Karpas-422 (cell line): ENCODE data around the gene CNTN4. TPM values are rescaled to one million over a fixed set of nuclear protein-coding genes. Genes with fewer than 3 reads are reported as not detected.

ENCODE experiments used
- DNase-seq: peaks from one replicate; pipeline ENCODE4 v3.0.0-alpha.2; 2015
- H2AFZ ChIP-seq: fragments of 200-600 bp; sonication (generic); 2 replicates; pipeline ENCODE4 v1.6.1; 2014; ENCODE audit warnings: antibody characterized with exemption, low read length, mixed read lengths
- H3K27ac ChIP-seq: fragments of 200-600 bp; sonication (generic); 2 replicates; pipeline ENCODE4 v1.5.1; 2014; ENCODE audit warnings: mild to moderate bottlenecking, low read length, moderate library complexity
- H3K27me3 ChIP-seq: fragments of 200-600 bp; sonication (generic); 2 replicates; pipeline ENCODE4 v1.6.1; 2014; ENCODE audit warnings: low read length, mixed read lengths
- H3K36me3 ChIP-seq: fragments of 200-600 bp; sonication (generic); 2 replicates; pipeline ENCODE4 v1.6.1; 2014; ENCODE audit warnings: low read length, mixed read lengths; ENCODE audit not compliant: insufficient read depth
- H3K4me1 ChIP-seq: fragments of 200-600 bp; sonication (generic); 2 replicates; pipeline ENCODE4 v1.6.1; 2014; ENCODE audit warnings: mild to moderate bottlenecking, low read length, mixed read lengths
- H3K4me2 ChIP-seq: fragments of 200-600 bp; sonication (generic); 2 replicates; pipeline ENCODE4 v1.6.1; 2014; ENCODE audit warnings: low read length, low read depth, mild to moderate bottlenecking; ENCODE audit not compliant: poor library complexity, severe bottlenecking
- H3K4me3 ChIP-seq: fragments of 200-600 bp; sonication (generic); 2 replicates; pipeline ENCODE4 v1.5.1; 2014; ENCODE audit warnings: mild to moderate bottlenecking, antibody characterized with exemption, low read length, mixed read lengths
- H3K79me2 ChIP-seq: fragments of 200-600 bp; sonication (generic); 2 replicates; pipeline ENCODE4 v1.6.1; 2014; ENCODE audit warnings: mild to moderate bottlenecking, low read length, mixed read lengths
- H3K9ac ChIP-seq: fragments of 200-600 bp; sonication (generic); 2 replicates; pipeline ENCODE4 v1.6.0; 2014; ENCODE audit warnings: low read length
- H3K9me2 ChIP-seq: fragments of 200-600 bp; sonication (generic), shearing (Covaris generic); replicated peaks from 2 replicates; pipeline ENCODE4 v1.6.0; 2014; ENCODE audit warnings: mild to moderate bottlenecking, low read length, moderate library complexity; ENCODE audit not compliant: insufficient read depth
- H3K9me3 ChIP-seq: fragments of 300-700, 200-600 bp; sonication (generic); 2 replicates; pipeline ENCODE4 v1.6.1; 2014; ENCODE audit warnings: low read length, mixed read lengths
- H4K20me1 ChIP-seq: fragments of 200-600 bp; sonication (generic); 2 replicates; pipeline ENCODE4 v1.6.1; 2014; ENCODE audit warnings: mild to moderate bottlenecking, antibody characterized with exemption, low read length, low read depth; ENCODE audit not compliant: insufficient read depth
- total RNA-seq: library from RNA; depleted of rRNA; stranded (reverse); fragments of >200 nt; shearing (Covaris generic); gene quantifications from 2 replicates; pipeline ENCODE4 v1.2.3, GENCODE V29; 2014; ENCODE audit warnings: low replicate concordance

The CNTN4 gene
- total RNA-seq, 1 experiment from 2014 or later = 0.19 TPM

DNA sequence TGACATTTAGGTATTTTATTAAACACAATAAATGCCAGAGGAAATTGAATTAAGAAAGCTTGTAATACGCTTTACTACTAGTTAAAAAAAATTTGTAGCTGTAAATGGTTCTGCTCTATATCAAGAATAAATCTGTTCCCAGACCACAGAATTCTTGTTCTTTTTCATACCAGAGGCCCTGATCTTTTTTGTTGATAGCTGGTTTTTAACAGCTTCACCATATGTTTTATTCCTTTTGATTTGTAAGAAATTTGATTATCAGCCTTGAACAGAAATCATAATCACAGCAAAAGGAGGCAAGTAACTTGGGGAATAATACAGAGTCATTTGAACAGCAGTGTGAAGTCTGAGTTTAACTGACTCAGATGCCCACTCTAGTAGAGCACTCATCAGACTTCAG lies 202.7 kb downstream of the CNTN4 start:
- Histone ChIP-seq H3K9me2 (no peaks in the 10 kb centered on the region), H3K9me3 (no peaks in the 10 kb centered on the region), H3K27me3 (no peaks in the 10 kb centered on the region), H3K4me1 (no peaks in the 10 kb centered on the region), H3K4me2 (no peak overlapping the region), H3K27ac (no peak overlapping the region), H3K9ac (no peak overlapping the region), H4K20me1 (no peaks in the 10 kb centered on the region), H2AFZ (no peak overlapping the region), H3K4me3 (no peak overlapping the region), H3K79me2 (no peaks in the 10 kb centered on the region), H3K36me3 (no peaks in the 10 kb centered on the region)
- no peak for DNase-seq

DNA sequence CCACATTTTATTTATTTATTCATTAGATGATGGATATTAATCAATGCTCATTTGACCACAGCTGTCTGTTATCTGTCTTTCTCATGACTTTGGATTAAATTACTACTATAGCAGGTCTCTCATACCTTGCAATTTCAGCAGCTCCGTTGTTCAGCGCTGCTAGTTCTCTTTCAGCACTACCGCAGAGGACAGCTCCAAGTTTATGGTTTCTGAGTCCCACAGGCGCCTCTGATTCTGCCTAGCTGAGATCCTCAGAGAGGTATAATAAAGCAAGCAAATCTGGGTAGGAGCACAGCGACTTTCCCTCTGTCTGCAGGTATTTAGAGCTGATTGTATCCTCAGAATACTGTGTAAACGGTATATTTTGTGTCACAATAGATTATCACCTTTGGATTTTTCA lies 204.9 kb downstream of the CNTN4 start:
- no peak overlapping the region for H3K27ac ChIP-seq
- H3K9me3 ChIP-seq = no peaks in the 10 kb centered on the region
- H3K9me2 ChIP-seq = no peaks in the 10 kb centered on the region
- H3K27me3 ChIP-seq = no peaks in the 10 kb centered on the region
- no peak overlapping the region for H2AFZ ChIP-seq
- no peaks in the 10 kb centered on the region for H3K79me2 ChIP-seq
- DNase-seq = peak; percentile 56
- no peak overlapping the region for H3K4me2 ChIP-seq
- no peaks in the 10 kb centered on the region for H3K36me3 ChIP-seq
- H3K9ac ChIP-seq = no peak overlapping the region
- no peaks in the 10 kb centered on the region for H3K4me1 ChIP-seq
- H3K4me3 ChIP-seq = no peak overlapping the region
- no peaks in the 10 kb centered on the region for H4K20me1 ChIP-seq

DNA sequence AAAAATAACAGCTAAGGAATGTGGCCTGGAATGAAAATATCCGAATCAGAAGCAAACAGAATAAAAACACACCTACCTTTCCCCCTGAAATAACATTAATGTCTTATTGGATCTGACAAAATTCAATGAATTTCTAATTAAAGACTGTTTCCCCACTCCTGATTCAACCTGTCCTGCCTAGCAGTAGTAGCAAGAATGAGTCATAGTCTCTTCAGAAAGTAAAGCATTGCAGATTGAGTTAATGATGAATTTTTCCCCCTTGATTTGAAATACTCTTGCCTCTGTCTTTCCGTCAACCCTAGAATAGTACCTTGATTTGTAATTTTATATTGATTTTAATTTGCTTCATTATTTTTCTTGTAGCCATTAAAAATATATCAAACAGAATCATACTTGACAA lies 212.4 kb downstream of the CNTN4 start:
- no peaks in the 10 kb centered on the region for H3K9me2 ChIP-seq
- no peaks in the 10 kb centered on the region for H3K27me3 ChIP-seq
- H3K79me2 ChIP-seq = no peaks in the 10 kb centered on the region
- H4K20me1 ChIP-seq = no peaks in the 10 kb centered on the region
- no peak overlapping the region for H3K4me3 ChIP-seq
- no peak overlapping the region for H2AFZ ChIP-seq
- no peak for DNase-seq
- 0 out of 2 replicates have a peak, but pooled peaks cover 4% of the 10 kb centered on the region for H3K9me3 ChIP-seq
- H3K27ac ChIP-seq = no peak overlapping the region
- H3K4me2 ChIP-seq = no peak overlapping the region
- H3K36me3 ChIP-seq = no peaks in the 10 kb centered on the region
- H3K9ac ChIP-seq = no peak overlapping the region
- H3K4me1 ChIP-seq = no peaks in the 10 kb centered on the region

DNA sequence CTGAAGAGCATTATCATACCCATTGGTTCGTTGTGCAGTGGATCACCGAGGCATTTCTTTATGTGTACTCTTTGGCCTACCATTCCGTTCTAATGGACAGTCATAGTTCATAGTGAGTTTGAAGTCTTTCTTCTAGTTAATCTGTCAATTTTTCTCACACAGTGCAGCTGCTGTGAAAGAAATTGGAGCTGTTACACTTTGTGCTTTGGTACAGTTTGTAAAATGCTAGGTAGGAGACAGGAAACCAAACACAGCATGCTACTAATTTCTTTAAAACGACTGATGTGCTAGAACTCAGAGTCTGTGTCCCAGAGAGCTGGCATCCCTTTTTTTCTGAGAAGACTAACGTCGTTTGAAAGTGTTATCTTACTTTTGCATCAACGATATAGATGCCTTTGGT lies 218.9 kb downstream of the CNTN4 start:
- Histone ChIP-seq H4K20me1 (no peaks in the 10 kb centered on the region), H3K9ac (no peak overlapping the region), H3K79me2 (no peaks in the 10 kb centered on the region), H3K4me1 (no peaks in the 10 kb centered on the region), H3K36me3 (no peaks in the 10 kb centered on the region), H3K4me2 (no peak overlapping the region), H2AFZ (no peak overlapping the region), H3K27ac (no peak overlapping the region), H3K9me2 (no peaks in the 10 kb centered on the region), H3K4me3 (no peak overlapping the region), H3K27me3 (no peaks in the 10 kb centered on the region), H3K9me3 (no peaks in the 10 kb centered on the region)
- no peak for DNase-seq

DNA sequence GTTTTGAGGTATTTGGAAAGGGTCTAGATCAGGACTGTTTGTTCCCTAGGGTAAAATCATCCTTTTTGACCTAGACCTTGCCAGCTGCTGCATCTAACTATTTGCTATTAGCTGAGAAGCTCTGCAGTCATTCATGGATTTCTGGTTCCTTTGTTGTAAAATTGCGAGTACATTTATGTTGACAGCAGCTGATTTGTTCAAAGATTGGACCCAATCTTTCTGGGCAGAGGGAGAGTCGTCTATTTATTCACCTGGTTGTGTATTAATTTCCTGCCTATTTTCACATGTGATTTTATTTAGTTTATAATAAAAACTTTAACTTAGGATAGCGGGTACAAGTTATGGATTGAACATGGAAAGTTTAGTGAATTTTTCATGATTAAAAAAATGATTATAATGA lies 236.3 kb downstream of the CNTN4 start:
- no peaks in the 10 kb centered on the region for H3K4me1 ChIP-seq
- H3K4me2 ChIP-seq = no peak overlapping the region

DNA sequence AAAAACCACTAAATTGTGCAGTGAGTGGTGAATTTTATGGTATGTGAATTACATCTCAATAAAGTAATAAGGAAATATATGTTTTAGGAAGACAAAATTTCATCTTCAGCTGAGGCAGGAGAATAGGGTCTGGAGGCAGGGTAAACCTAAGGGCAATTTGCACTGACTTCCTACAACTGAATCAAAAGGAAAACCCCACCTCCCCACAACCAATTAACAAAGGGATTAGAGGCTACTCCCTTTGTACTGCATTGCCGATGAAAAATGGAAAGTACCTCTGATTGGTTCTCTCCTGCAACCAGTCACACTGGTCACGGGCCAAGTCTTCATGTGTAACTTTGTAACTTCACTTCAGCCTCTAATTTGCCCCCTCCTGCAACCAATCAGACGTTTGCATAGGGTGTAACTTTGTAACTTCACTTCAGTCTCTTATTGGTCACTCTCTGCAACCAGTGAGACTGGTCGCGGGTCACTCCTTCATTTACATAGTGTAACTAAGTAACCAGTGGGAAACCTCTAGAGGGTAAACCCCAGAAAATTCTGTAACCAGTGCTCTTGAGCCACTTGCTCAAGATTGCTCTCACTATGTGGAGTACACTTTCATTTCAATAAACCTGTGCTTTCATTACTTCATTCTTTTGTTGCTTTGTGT lies 244.5 kb downstream of the CNTN4 start:
- Histone ChIP-seq H2AFZ (no peak overlapping the region), H3K9me2 (no peaks in the 10 kb centered on the region), H3K4me2 (no peak overlapping the region), H3K27me3 (no peaks in the 10 kb centered on the region), H3K36me3 (no peaks in the 10 kb centered on the region), H3K9ac (no peak overlapping the region), H3K4me1 (no peaks in the 10 kb centered on the region), H3K4me3 (no peak overlapping the region), H3K79me2 (no peaks in the 10 kb centered on the region), H3K9me3 (no peaks in the 10 kb centered on the region), H3K27ac (no peak overlapping the region), H4K20me1 (no peaks in the 10 kb centered on the region)
- no peak for DNase-seq

More for the DNA sequence above, 236.3 kb downstream of the CNTN4 start:
- Histone ChIP-seq H3K27ac (no peak overlapping the region), H3K9ac (no peak overlapping the region), H3K4me3 (no peak overlapping the region), H3K79me2 (no peaks in the 10 kb centered on the region), H3K9me3 (no peaks in the 10 kb centered on the region), H3K9me2 (no peaks in the 10 kb centered on the region), H3K36me3 (no peaks in the 10 kb centered on the region), H3K27me3 (no peaks in the 10 kb centered on the region), H2AFZ (no peak overlapping the region), H4K20me1 (no peaks in the 10 kb centered on the region)
- DNase-seq = no peak

DNA sequence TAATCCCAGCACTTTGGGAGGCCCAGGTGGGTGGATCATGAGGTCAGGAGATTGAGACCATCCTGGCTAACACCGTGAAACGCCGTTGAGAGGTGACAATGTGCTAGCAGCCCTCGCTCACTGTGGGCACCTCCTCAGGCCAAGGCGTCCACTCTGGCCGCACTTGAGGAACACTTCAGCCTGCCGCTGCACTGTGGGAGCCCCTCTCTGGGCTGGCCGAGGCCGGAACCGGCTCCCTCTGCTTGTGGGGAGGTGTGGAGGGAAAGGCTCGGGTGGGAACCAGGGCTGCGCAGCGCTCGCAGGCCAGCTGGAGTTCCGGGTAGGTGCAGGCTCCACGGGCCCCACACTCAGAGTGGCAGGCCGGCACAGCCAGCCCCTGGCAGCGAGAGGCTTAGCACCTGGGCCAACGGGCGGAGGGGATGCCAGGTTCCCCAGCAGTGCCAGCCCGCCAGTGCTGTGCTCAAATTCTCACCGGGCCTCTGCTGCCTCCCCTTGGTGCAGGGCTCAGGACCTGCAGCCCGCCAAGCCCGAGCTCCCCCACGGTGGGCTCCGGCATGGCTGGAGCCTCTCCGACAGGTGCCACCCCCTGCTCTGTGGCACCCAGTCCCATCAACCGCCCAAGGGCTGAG lies 253.6 kb downstream of the CNTN4 start:
- Histone ChIP-seq H3K36me3 (no peaks in the 10 kb centered on the region), H3K4me1 (no peaks in the 10 kb centered on the region), H3K4me2 (no peak overlapping the region), H3K79me2 (no peaks in the 10 kb centered on the region), H3K9me3 (no peaks in the 10 kb centered on the region), H4K20me1 (no peaks in the 10 kb centered on the region), H3K27ac (no peak overlapping the region), H3K27me3 (0 out of 2 replicates have a peak, but pooled peaks cover 2% of the 10 kb centered on the region), H3K4me3 (no peak overlapping the region), H3K9me2 (no peaks in the 10 kb centered on the region), H2AFZ (no peak overlapping the region), H3K9ac (no peak overlapping the region)
- DNase-seq = no peak

DNA sequence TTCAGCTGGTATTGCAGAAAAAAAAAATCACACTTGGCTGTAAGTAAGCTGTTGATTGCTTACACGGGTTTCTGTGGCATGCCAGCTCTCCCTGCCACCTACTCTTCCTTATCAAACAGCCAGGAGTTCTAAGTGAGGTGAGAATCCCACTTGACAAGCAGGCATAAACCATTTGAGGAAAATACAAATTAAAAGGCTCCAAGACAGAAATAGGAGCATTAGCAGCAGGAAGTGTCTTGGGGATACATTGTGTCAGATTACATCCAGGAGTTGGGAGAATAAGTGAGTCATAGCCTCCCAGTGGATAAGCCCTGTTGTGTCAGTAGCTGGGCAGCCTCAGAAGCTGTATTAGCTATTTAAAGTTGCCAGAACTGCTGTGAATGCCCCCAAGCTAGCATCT lies 256.0 kb downstream of the CNTN4 start:
- Histone ChIP-seq H3K27ac (no peak overlapping the region), H3K9me3 (no peaks in the 10 kb centered on the region), H3K4me1 (no peaks in the 10 kb centered on the region), H3K79me2 (no peaks in the 10 kb centered on the region), H3K4me2 (no peak overlapping the region), H4K20me1 (no peaks in the 10 kb centered on the region), H3K27me3 (0 out of 2 replicates have a peak, but pooled peaks cover 2% of the 10 kb centered on the region), H3K9me2 (no peaks in the 10 kb centered on the region), H3K9ac (no peak overlapping the region), H3K36me3 (no peaks in the 10 kb centered on the region), H3K4me3 (no peak overlapping the region), H2AFZ (no peak overlapping the region)
- no peak for DNase-seq
